ENCODE measurements around the gene COPS9.

The COPS9 gene

GRCh38 chr2:240095556-240096523 is 40.3 kb downstream of the COPS9 start:
- Mint-ChIP-seq H3K36me3 (ENCODE audit: low read depth) (no peaks in the 10 kb centered on the region), H3K27ac (no peak overlapping the region), H3K4me3 (peak overlapping the region; percentile 70), H3K9me3 (peaks cover 59% of the 10 kb centered on the region), H3K4me1 (peaks cover 7% of the 10 kb centered on the region), H3K27me3 (ENCODE audit: low read depth, poor library complexity) (peaks cover 75% of the 10 kb centered on the region)
- TF ChIP-seq CTCF (IDR thresholded peaks at IDR 0.05), result no peak
- peak; percentile 60 for DNase-seq

GRCh38 chr2:240089306-240089705 is 46.8 kb downstream of the COPS9 start:
- Mint-ChIP-seq H3K27me3 (ENCODE audit: low read depth, poor library complexity) (peaks cover 29% of the 10 kb centered on the region), H3K4me3 (no peak overlapping the region)
- TF ChIP-seq CTCF (IDR thresholded peaks at IDR 0.05), result no peak

DNA sequence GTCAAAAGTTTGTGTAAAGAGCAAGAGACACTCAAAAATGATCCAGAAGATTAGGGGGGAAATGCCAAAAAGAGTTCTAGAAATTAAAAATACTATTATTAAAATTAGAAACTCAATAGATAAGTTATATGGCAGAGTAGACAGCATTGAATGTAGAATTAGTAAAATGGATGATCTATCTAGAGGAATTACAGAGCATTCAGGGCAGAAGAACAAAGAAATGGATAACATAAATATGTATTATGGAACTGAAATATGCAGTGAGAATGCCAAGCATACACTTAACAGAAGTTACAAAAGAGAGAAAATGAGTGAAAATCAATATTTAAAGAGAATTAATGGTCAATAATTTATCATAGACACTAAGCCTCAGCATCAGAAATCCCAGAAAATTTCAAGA is 49.5 kb downstream of the COPS9 start:
- Mint-ChIP-seq H3K9me3 (peaks cover 33% of the 10 kb centered on the region), H3K36me3 (ENCODE audit: low read depth) (no peaks in the 10 kb centered on the region)

More at GRCh38 chr2:240089306-240089705, 46.8 kb downstream of the COPS9 start:
- peaks cover 47% of the 10 kb centered on the region for H3K9me3 Mint-ChIP-seq
- no peak overlapping the region for H3K27ac Mint-ChIP-seq
- no peaks in the 10 kb centered on the region for H3K36me3 Mint-ChIP-seq (ENCODE audit: low read depth)
- no peaks in the 10 kb centered on the region for H3K4me1 Mint-ChIP-seq
- no peak for DNase-seq

More for the DNA sequence above, 49.5 kb downstream of the COPS9 start:
- H3K27ac Mint-ChIP-seq, result no peak overlapping the region
- no peak for TF ChIP-seq CTCF (IDR thresholded peaks at IDR 0.05)
- H3K27me3 Mint-ChIP-seq (ENCODE audit: low read depth, poor library complexity), result peaks cover 13% of the 10 kb centered on the region
- DNase-seq, result no peak
- H3K4me3 Mint-ChIP-seq, result no peak overlapping the region
- H3K4me1 Mint-ChIP-seq, result no peaks in the 10 kb centered on the region

Data from nephron progenitor cell (in vitro differentiated cells).